IPS-18c (cell line): ENCODE results near the gene MAD1L1.

Source experiments
- H3K4me3 ChIP-seq: 2 replicates; pipeline ENCODE4 v1.7.0; 2013; ENCODE audit warnings: low read depth, mild to moderate bottlenecking, low read length, moderate library complexity; ENCODE audit not compliant: insufficient read depth
- H3K9me3 ChIP-seq: one replicate; pipeline ENCODE4 v1.6.1; 2013; ENCODE audit warnings: mild to moderate bottlenecking, low read length, moderate library complexity; ENCODE audit not compliant: control insufficient read depth, insufficient read depth

MAD1L1 gene

DNA sequence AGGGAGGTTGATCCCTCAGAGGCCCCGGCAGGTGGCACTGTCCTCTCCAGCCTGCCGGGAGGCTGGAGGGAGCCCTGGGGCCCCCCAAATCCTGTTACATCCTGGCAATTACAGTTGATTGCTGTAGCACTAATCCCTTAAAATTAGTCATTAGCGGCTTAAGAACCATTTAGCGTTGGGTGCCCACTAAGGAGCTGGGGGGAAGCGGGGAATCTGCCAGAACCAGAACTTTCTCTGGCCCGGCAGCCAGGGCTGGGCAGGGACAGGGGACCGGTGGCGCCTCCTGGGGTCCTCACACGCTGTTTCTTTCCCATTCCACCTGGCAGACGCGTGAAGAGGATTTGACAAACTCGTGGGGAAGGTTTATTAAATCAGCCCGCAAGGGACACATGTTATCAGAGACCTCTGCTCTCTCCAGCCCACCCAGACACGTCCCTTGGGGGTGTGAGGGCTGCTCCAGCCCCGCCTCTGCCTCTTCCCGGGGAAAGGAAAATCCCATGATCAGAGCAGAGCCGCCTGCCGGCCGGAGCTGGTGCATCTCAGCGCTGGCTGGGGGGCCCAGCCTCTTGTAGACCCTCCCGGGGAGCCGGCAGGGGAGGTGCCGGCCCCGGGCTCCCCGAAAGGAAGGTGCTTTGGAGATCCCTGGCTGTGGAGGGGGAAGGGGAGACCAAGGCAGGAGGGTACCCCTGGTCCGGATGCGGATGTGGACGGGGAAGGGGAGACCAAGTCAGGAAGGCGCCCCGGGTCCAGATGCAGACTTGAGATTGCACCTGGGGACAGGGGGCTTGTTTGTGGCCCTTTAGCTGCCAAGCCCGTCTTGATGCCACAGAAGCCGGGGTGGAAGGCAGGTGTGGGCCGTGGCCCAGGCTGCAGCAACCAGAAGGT lies 420.0 kb downstream of the MAD1L1 start:
- no peaks in the 10 kb centered on the region for H3K9me3 ChIP-seq
- no peak overlapping the region for H3K4me3 ChIP-seq

DNA sequence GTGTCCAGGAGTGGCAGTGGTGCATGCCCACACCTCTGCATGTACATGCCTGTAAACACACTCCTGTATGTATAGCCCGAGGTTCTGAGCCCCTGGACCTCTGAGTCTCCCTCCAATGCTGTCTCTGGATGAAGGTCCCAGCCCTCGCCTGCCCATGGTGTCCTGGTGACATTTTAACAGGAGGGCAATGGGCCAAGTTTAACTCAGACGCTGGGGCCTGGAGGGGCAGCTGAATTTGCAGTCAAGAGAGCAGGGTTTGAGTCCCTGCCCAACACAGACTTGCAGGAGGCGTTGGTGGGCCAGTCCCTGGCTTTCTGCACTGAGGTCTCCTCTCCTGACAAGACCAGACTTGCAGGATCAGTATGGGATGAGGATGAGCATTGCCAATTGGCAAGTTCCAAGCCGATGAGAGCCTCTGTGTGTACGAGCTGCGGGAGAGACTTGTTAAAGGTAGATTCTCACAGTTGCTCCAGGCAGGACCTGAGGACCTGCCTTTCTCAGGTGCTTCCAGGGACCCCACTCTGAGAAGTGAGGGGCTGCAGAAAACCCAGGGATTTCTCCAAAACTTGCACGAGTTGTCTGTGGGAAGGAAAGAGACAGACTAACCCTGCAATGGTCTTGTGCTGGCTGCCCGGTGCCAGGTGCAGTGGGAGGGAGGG lies 420.8 kb downstream of the MAD1L1 start:
- no peak overlapping the region for H3K4me3 ChIP-seq
- H3K9me3 ChIP-seq, result no peaks in the 10 kb centered on the region

DNA sequence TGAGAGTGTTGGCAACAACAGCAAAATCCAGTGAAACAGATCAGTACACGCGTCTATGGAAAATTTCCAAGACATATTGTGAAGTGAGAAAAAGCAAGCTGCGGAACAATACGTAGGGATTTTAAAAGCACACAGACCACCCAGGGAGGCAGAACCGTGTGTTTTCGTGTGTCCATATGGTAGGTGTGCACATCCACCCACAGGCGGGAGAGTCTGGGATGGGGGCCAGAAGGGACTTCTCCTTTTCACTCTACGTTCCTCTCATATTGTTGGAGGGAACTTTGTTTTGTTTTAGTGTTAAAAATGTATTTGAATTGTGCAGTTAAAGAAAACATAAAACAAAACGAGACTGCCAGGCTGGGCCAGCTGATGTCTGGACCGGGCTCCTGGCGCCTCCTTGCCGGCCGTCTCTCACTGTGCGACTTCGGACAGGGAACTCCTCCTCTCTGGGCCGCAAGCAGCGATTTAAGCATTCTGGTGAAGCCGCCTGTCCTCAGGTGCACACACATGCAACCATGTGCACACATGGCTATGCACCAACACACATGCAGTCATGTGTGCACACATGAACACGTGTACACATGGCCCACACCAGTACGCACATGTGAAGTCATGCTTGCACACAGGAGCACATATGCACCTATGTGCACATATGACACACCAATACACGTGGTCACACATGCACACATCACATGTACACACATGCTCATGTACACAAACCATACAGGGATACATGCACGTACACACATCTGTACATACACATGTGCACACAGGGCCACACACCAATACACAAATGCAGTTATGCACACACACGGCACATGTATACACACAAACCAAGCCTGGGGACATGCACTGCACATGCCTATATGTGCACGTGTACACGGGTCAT lies 421.5 kb downstream of the MAD1L1 start:
- H3K9me3 ChIP-seq, result no peaks in the 10 kb centered on the region
- H3K4me3 ChIP-seq, result no peak overlapping the region

DNA sequence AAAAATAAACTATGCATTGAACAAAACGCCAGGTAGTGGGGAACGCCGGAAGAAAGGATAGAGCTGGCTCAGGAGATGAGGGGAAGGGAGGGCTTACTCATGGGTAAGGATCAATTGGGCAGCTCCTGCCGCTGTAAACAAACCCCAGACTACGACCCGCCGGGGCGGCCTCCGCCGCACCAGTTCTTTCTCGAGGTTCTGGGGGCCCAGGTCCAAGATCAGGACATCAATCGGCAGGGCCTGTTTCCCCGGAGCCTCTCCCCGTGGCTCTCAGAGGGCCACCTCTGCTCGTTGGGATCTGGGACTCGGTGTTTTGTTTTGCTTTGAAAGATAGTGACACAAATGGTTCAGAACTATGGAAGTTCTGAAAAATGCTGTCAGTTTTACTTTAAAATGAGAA lies 422.2 kb downstream of the MAD1L1 start:
- no peak overlapping the region for H3K4me3 ChIP-seq
- H3K9me3 ChIP-seq, result no peaks in the 10 kb centered on the region

DNA sequence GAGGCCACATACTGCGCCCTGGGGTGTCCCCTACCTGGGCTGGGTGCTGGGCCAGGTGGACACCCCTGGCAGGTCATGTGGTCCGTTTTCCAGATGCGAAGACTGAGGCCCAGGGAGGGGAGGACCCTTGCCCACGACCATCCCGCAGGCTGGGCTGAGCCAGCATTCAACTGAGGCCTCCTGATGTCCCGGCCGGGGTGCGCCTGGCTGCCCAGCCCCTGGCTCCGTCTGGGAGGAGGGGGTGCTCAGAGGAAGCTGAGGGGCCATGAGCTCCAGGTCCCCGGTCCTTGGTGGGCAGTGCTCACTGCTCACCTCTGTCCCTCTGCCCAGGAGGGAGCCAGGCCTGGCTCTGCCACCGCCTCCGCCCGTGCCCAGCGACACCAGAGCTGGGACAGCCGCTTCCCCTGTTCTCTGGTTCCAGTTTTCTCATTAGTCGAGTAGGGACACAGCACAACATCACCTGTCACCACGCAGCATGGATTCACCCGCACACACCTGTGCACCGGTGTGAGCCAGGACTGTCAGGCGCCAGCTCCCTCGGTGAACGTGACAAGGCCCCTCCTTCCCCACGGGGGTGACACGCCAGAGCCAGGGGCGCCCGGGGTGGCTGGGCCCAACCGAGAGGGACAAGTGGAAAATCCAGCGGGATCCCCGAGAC lies 423.0 kb downstream of the MAD1L1 start:
- H3K4me3 ChIP-seq, result no peak overlapping the region
- H3K9me3 ChIP-seq, result no peaks in the 10 kb centered on the region

DNA sequence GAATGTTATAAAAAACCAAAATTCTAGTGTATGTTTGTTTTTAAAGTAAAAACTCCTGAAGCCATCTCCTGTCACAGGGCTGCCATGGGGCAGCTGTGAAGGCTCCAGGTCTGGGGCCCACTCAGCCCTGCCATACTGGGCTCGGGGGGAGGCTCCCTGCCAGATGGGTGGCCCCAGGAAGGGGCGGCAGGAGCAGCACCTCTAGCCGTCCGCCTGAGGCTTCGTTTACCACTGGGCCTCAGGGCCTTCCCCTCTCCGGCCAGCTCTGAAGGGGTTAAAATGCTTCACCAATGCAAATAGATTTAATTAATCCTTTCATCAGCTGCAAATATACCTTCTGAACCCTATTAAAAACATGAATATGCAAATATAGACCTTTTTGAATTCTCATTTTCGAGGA lies 423.7 kb downstream of the MAD1L1 start:
- Histone ChIP-seq H3K9me3 (no peaks in the 10 kb centered on the region), H3K4me3 (no peak overlapping the region)

DNA sequence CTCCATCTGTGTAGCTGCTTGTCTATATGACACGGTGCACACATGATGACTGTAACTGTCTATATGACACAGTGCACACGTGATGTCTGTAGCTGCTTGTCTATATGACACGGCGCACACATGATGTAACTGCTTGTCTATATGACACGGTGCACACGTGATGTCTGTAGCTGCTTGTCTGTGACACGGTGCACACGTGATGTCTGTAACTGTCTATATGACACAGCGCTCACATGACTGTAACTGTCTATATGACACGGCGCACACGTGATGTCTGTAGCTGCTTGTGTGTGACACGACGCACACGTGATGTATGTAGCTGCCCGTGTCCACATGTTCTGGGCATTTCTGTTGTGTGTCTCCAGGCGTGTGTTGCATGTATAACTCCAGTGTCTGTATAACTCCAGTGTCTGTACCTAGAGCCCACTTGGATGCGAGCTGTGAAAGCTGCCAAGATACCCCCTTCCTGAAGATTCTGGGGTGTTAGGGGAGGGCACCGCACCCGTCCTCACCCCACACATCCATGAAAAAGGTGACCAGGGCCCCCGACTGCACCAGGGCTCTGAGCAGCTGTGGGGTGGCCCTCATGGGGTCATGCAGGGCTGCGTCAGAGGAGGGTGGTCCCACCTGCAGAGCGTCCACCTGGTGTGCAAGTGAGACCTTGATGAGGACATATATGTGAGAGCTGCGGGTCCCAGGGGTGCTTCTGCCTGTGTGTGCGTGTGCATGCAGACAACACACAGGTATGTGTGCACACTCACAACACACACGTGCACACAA lies 424.7 kb downstream of the MAD1L1 start:
- Histone ChIP-seq H3K4me3 (no peak overlapping the region), H3K9me3 (peaks cover under 1% of the 10 kb centered on the region)

DNA sequence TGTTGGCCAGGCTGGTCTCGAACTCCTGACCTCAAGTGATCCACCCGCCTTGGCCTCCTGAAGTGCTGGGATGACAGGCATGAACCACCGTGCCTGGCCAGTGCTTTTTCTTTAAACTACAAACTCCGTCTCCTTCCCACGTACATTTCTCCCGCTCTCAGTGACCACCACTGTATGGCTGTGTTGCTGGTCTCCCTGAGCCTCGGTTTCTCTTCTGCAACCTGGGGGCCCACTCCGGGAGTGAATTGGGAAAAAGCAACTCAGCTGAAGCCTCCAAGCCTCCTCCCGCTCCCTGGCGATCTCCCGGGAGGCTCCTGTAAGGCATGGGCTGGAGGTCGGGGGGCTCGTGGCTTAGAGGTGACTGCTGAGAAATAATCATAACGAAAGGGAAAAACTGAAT lies 426.4 kb downstream of the MAD1L1 start:
- Histone ChIP-seq H3K9me3 (peaks cover 4% of the 10 kb centered on the region), H3K4me3 (no peak overlapping the region)

DNA sequence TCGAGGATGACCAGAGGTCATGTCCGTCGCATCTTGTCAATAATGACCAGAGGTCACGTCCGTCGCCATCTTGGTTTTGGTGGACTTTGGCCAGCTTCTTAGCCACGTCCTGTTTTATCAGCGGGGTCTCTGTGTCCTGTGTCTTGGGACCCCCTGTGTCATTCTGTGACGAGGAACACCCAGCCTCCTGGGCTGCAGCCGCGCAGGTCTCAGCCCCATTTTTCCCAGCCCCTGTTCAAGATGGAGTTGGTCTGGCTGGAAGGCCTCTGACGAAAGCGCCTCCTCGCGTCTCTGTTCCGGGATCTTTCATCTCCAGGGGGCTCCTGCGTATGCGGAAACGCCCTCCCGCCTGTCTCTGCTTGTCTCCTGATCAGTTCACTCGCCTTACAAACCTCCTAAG lies 428.4 kb downstream of the MAD1L1 start:
- Histone ChIP-seq H3K4me3 (no peak overlapping the region), H3K9me3 (peaks cover 4% of the 10 kb centered on the region)

DNA sequence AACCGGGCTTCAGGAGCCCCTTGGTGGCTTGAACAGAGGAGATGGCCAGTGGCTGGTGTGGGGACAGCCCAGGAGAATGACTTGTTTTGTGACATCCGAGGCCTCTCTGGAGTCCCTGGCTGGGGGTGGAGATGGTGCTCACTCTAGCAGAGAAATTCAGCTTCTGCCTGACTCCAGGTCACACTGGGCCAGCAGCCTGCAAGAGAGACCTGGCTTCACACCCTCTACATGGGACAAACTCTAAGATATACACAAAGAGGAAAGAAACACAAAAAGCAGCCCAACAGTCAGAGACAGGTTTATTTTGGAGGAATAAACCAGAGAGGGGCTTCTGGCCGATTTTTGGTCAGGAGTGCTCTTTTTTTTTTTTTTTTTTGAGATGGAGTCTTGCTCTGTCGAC lies 429.8 kb downstream of the MAD1L1 start:
- H3K4me3 ChIP-seq, result no peak overlapping the region

DNA sequence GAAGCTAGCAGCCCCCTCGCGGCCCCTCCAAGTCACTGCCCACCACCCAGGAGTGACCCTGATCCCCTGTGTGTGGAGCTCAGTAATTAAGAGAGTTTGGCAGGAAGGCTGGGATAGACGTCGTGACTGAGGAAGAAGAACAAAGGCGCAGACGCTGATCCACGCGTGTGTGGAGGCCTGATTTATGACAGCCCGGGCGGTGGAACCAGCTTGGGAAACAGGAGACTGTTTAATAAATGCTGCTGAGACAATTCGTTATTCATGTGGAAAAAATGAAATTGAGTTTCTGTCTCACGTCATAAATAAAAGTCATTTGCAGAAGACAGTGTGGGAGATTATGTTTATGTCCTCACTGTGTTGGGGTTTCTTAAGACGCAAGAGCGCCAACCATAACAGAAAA lies 431.8 kb downstream of the MAD1L1 start:
- Histone ChIP-seq H3K4me3 (no peak overlapping the region), H3K9me3 (peaks cover 4% of the 10 kb centered on the region)

More for the DNA sequence above, 429.8 kb downstream of the MAD1L1 start:
- H3K9me3 ChIP-seq, result peaks cover 4% of the 10 kb centered on the region

DNA sequence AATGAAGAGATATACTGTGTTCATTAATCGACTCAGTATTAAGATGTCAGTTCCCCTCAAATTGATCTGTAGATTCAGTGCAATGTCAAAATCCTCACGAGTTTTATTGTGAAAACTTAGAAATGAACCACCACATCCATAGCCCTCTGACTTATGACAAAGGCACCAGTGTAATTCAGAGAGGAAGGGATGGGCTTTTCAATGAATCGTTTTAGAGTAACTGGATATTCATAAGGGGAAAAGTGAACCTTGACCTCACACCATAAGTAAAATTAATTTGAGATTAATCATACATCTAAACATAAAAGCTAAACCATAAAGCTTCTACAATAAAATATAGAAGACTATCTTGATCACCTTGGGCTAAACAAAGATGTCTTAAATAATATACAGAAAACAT lies 434.6 kb downstream of the MAD1L1 start:
- Histone ChIP-seq H3K4me3 (no peak overlapping the region), H3K9me3 (peaks cover 4% of the 10 kb centered on the region)

DNA sequence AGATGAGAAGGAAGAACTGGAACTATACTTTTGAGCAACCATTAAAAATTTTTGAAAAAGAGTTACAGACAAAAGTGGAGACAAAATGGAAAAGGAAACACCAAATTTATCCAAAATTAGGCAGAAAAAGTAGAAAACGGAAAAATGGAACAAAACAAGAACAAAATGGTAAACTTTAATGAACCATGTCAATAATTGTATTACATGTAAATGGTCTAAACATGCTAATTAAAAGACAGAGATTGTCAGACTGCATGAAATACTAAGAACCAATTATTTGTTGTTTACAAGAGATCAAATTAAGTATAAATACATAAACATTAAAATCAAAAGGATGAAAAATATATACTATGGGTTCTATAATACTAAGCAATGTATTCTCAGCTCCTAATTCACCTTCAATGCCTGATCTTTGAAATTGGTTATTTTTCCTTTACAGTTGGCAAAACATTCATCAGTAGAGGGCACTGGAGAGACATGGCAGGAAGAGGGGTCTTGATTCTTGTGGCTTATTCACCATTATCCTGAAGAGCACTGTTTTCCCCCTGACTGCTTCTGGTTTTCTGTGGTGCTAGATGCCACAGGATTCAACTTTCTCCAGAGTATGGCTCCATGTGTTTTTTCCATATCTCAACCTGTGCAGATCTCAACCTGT lies 437.7 kb downstream of the MAD1L1 start:
- no peak overlapping the region for H3K4me3 ChIP-seq
- no peaks in the 10 kb centered on the region for H3K9me3 ChIP-seq

DNA sequence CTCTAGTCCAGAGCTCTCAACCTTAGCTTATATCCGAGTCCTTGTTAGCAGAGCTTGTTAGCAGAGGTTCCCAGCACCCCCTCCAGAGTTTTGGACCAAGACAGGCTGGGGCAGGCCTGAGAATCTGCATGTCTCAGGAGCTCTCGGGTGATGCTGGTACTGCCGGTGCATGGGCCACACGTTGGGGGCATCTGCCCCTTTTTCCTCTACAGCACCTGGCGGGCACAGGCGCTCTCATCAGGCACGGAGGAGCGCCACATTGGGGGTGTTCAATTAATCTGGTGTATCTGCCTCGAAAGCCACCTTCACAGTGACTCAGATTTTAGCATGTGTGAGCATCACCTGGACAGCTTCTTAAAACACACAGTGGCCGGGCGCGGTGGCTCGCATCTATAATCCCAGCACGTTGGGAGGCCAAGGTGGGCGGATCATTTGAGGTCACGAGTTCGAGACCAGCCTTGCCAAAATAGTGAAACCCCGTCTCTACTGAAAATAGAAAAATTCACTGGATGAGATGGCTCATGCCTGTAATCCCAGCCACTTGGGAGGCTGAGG lies 445.0 kb downstream of the MAD1L1 start:
- Histone ChIP-seq H3K4me3 (no peak overlapping the region), H3K9me3 (no peaks in the 10 kb centered on the region)

DNA sequence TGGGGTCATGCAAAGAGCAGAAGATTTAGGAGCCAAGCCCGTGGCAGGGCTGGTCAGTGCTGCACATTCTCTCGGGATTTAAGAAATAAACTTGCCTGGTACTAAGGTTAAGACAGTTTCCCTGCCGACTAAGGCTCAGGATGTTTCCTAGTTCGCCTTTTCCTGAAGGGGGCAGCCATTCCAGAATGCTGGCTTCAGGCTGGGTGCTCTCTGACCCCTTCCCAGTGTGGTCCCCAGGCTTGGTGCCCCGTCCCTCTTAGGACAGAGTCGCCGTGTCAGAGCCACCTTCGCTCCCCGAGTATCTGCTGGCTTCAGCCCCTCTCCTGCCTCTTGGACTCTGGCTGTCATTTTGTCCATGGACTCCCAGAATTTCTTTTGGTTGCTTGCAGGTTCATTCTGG lies 445.5 kb downstream of the MAD1L1 start:
- no peaks in the 10 kb centered on the region for H3K9me3 ChIP-seq
- H3K4me3 ChIP-seq, result no peak overlapping the region

DNA sequence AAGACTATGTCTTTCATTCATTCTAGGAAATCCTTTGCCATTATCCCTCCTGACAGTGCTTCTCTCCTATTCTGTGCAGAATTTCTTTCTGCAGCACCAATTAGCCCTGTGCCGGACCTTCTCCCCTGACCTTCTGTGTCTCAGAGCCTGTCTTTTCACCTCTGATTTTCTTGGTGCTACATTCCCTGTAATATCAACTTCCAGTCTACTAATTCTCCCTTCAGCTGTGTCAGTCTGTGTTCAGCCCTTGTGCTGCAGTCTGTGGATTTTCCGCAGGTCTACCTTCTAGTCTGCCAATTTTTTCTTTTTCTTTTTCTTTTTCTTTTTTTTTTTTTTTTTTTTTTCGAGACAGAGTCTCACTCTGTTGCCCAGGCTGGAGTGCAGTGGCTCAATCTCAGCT lies 446.9 kb downstream of the MAD1L1 start:
- Histone ChIP-seq H3K4me3 (no peak overlapping the region), H3K9me3 (no peaks in the 10 kb centered on the region)
